Transverse colon (tissue), 4 donors: ENCODE measurements around the gene MOGAT3. TPM values are rescaled to one million over a fixed set of nuclear protein-coding genes. Genes with fewer than 3 reads are reported as not detected.

ENCODE experiments used
- DNase-seq: peaks from one replicate; pipeline ENCODE4 v3.0.0-alpha.2; 2019
- H3K27ac ChIP-seq, 4 donors: fragments of 200-600 bp; sonication (generic); 2 replicates each; pipeline ENCODE4 v1.5.1; 2016 to 2018; ENCODE audit warnings: inconsistent platforms in 4 of 4
- H3K27me3 ChIP-seq: fragments of 200-600 bp; sonication (generic); 2 replicates; pipeline ENCODE4 v1.5.1; 2017; ENCODE audit warnings: inconsistent platforms
- H3K36me3 ChIP-seq, 4 donors: fragments of 200-600 bp; sonication (generic); 2 replicates each; pipeline ENCODE4 v1.5.1; 2017 to 2019; ENCODE audit warnings: inconsistent platforms in 4 of 4
- H3K4me1 ChIP-seq, 4 donors: fragments of 200-600 bp; sonication (generic); 2 replicates each; pipeline ENCODE4 v1.5.1; 2017 to 2020; ENCODE audit warnings: inconsistent platforms in 4 of 4
- H3K4me3 ChIP-seq, 4 donors: fragments of 200-600 bp; sonication (generic); 1 replicate in 1 of 4; 2 replicates in 3 of 4; pipeline versions ENCODE4 v1.5.1 to v1.6.1; 2017 to 2019; ENCODE audit warnings: inconsistent platforms in 4 of 4
- H3K9me3 ChIP-seq, 2 donors: fragments of 200-600 bp; sonication (generic); 2 replicates each; pipeline ENCODE4 v1.5.1; 2017 to 2019; ENCODE audit warnings: inconsistent platforms in 2 of 2
- EP300 ChIP-seq: sonication (generic); formaldehyde crosslinking; IDR thresholded peaks from one replicate; pipeline ENCODE4 v1.6.1; 2017; ENCODE audit warnings: antibody characterized with exemption, low read depth
- POLR2A ChIP-seq: fragments of 450-650 bp; IDR thresholded peaks from one replicate; pipeline ENCODE4 v1.6.1; 2016; ENCODE audit warnings: antibody characterized with exemption, mild to moderate bottlenecking, moderate library complexity
- POLR2AphosphoS5 ChIP-seq, 3 donors: sonication (generic); formaldehyde crosslinking; IDR thresholded peaks; one replicate each; pipeline ENCODE4 v1.6.1; 2016; ENCODE audit warnings: antibody characterized with exemption in 3 of 3
- WGBS, 2 donors: methylation state at CpG; one replicate each; pipeline ENCODE4 v1.1.5; 2018; ENCODE audit warnings: low coverage in 1 of 2; 5-methylcytosine and 5-hydroxymethylcytosine counted together
- in situ Hi-C, 4 donors: fragments of 200-750 bp; cut with MboI; loops; one replicate each; pipeline versions ENCODE4 v1.15.0 to v1.15.1; 2017; ENCODE audit warnings: low sequenced_read_pairs in 3 of 4, low pct_ligation_motif_present in 1 of 4, low pct_unique_long_range_greater_than_20kb in 1 of 4
- intact Hi-C: fragments of 100-400 bp; cut with DNase I; formaldehyde crosslinking; loops from one replicate; pipeline ENCODE4 v1.15.1; 2023; ENCODE audit warnings: low total_unique reads
- total RNA-seq, 4 donors: library from RNA; depleted of rRNA; stranded (reverse); fragments of >200 nt; gene quantifications; one replicate each; pipeline ENCODE4 v1.1.0, GENCODE V29; 2016
- TF ChIP-seq, protein P1 (sequence below), 5 experiments: fragments of 200-600 bp in 3 of 5; fragments of 450-650 bp in 2 of 5; sonication (generic) in 3 of 5; IDR thresholded peaks; 1 replicate in 2 of 5; 2 replicates in 3 of 5; pipeline ENCODE4 v1.5.1; 2016 to 2017; ENCODE audit warnings: antibody characterized with exemption in 5 of 5, inconsistent platforms in 3 of 5, mild to moderate bottlenecking in 2 of 5, moderate library complexity in 1 of 5

The MOGAT3 gene
- total RNA-seq, 4 donors from 2014 or later: 31.7 to 56.9 (median 44.3) TPM

DNA sequence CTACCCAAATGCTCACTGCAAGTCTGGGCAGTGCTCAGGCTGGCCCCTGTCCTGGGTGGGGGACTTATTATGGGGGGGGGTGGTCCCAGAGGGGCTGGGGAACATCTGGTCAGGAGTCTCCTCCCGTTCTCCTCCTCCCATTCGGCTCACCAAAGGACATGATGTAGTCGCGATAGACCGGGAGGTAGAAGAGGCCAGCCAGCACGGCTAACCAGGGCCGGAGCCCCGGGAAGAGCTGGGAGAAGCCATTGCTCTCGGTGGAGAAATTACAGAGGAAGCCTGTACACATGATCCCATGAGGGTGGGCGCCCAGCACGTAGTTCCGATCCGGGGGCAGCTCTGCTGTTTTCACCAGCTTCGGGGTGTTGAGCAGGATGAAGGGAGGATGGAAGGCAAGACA, 2.4 kb downstream of the MOGAT3 start:
- Histone ChIP-seq H3K4me1 (peaks cover 0 to 22% (median 10%) of the 10 kb centered on the region in 4 donors), H3K27me3 (peaks cover 54% of the 10 kb centered on the region), H3K27ac (no peak overlapping the region), H3K4me3 (no peak overlapping the region), H3K9me3 (no peaks in the 10 kb centered on the region), H3K36me3 (no peaks in the 10 kb centered on the region)
- TF ChIP-seq EP300 (no peak), POLR2A (no peak), POLR2AphosphoS5 (IDR thresholded peaks at IDR 0.05) (no peak)
- TF ChIP-seq, protein P1, sequence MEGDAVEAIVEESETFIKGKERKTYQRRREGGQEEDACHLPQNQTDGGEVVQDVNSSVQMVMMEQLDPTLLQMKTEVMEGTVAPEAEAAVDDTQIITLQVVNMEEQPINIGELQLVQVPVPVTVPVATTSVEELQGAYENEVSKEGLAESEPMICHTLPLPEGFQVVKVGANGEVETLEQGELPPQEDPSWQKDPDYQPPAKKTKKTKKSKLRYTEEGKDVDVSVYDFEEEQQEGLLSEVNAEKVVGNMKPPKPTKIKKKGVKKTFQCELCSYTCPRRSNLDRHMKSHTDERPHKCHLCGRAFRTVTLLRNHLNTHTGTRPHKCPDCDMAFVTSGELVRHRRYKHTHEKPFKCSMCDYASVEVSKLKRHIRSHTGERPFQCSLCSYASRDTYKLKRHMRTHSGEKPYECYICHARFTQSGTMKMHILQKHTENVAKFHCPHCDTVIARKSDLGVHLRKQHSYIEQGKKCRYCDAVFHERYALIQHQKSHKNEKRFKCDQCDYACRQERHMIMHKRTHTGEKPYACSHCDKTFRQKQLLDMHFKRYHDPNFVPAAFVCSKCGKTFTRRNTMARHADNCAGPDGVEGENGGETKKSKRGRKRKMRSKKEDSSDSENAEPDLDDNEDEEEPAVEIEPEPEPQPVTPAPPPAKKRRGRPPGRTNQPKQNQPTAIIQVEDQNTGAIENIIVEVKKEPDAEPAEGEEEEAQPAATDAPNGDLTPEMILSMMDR (IDR thresholded peaks at IDR 0.05): no peak
- in situ Hi-C loops (loop anchor here in 2 of 4 donors (10.0 kb wide), 2 partner anchors 54 to 76 kb away; no protein-coding TSS in a partner anchor), intact Hi-C loops (loop anchor here (10.0 kb wide), 1 partner anchor 96 kb away; no protein-coding TSS in a partner anchor)
- 83% methylated on average over 13 of the region's 14 CpGs; no CpG with 5 or more reads in 1 of the 2 donors for WGBS, 2 donors
- DNase-seq: no peak

DNA sequence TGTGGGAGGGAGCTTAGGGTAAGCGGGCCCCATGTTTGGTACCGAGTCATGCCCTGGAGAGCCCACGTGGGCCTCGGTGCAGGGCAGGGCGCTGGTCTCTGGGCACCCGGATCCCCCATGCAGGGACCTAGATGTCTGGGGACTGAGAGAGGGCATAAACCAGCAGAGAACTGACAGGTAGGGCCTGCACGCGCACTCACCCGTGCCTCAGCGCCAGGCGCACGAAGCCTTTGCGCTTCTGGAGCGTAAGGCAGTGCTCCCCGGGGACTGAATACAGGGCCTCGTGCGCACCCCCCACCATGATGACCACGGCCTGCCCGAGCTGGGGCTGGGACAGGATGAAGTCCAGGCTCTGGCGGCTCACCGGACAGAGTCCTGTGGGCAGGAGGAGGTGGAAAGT, 2.8 kb downstream of the MOGAT3 start:
- Histone ChIP-seq H3K27me3 (peaks cover 50% of the 10 kb centered on the region), H3K36me3 (no peaks in the 10 kb centered on the region), H3K4me3 (no peak overlapping the region), H3K27ac (no peak overlapping the region), H3K9me3 (no peaks in the 10 kb centered on the region), H3K4me1 (peaks cover 0 to 23% (median 10%) of the 10 kb centered on the region in 4 donors)
- no peak for DNase-seq
- WGBS, 2 donors: 67% methylated on average over 12 of the region's 21 CpGs; no CpG with 5 or more reads in 1 of the 2 donors
- intact Hi-C loops: loop anchor here (10.0 kb wide), 1 partner anchor 97 kb away; no protein-coding TSS in a partner anchor
- in situ Hi-C loops: loop anchor here in 2 of 4 donors (10.0 kb wide), 2 partner anchors 53 to 77 kb away; no protein-coding TSS in a partner anchor
- TF ChIP-seq EP300 (no peak), POLR2AphosphoS5 (IDR thresholded peaks at IDR 0.05) (no peak), POLR2A (no peak)
- TF ChIP-seq, protein P1 (IDR thresholded peaks at IDR 0.05): no peak

DNA sequence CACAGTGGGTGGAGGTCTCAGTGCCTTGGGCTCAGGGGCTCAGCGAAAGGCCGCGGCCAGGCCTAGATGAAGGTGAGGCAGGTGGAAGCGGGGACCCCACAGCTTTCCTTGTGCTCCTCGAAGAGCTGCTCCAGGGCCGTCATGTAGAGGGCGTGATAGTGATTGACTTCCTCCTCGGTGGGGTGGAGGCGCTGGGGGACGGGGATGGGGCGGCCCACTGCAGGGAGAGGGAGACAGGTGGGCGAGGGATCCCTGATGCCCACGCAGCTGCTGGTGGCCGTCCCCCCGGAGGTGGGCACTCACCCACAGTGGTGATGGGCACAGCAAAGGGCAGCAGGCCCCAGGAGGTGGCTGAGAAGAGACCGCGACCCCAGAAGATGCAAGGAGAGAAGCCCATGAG, 5.0 kb downstream of the MOGAT3 start:
- peaks cover 0 to 17% (median 4%) of the 10 kb centered on the region in 4 donors for H3K4me1 ChIP-seq
- H3K4me3 ChIP-seq: no peak overlapping the region
- 84% methylated on average over 12 of the region's 17 CpGs; no CpG with 5 or more reads in 1 of the 2 donors for WGBS, 2 donors
- H3K27ac ChIP-seq: no peak overlapping the region
- H3K9me3 ChIP-seq: no peaks in the 10 kb centered on the region
- peaks cover 29% of the 10 kb centered on the region for H3K27me3 ChIP-seq
- intact Hi-C loops: loop anchor here (10.0 kb wide), 1 partner anchor 99 kb away; no protein-coding TSS in a partner anchor
- in situ Hi-C loops: loop anchor here in 2 of 4 donors (10.0 kb wide), 2 partner anchors 51 to 79 kb away; no protein-coding TSS in a partner anchor
- DNase-seq: no peak
- no peaks in the 10 kb centered on the region for H3K36me3 ChIP-seq
- TF ChIP-seq POLR2A: no peak
- no peak for TF ChIP-seq EP300
- TF ChIP-seq POLR2AphosphoS5 (IDR thresholded peaks at IDR 0.05): no peak
- TF ChIP-seq, protein P1 (IDR thresholded peaks at IDR 0.05): no peak

DNA sequence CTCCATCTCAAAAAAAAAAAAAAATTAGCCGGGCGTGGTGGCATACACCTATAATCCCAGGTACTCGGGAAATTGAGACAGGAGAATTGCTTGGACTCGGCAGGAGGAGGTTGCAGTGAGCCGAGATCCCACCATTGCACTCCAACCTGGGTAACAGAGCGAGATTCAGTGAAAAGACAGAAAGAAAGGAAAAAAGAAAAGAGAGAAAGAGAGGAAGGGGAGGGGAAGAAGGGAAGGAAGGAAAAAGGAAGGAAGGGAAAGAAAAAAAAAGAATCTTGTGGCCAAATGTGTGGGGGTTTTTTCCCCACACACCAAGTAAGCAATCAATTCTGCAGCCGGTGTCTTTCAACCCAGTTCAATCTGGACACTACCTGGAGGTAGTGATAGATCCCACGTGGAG, 11.7 kb downstream of the MOGAT3 start:
- WGBS, 2 donors: 62 to 66% methylated on average over 3 to 8 of the region's 8 CpGs
- no peak overlapping the region for H3K27ac ChIP-seq
- no peaks in the 10 kb centered on the region for H3K9me3 ChIP-seq
- H3K4me1 ChIP-seq: peaks cover 4 to 14% (median 7%) of the 10 kb centered on the region in 4 donors
- TF ChIP-seq, protein P1 (IDR thresholded peaks at IDR 0.05): no peak
- TF ChIP-seq POLR2AphosphoS5 (IDR thresholded peaks at IDR 0.05) (no peak), POLR2A (no peak), EP300 (no peak)
- no peak for DNase-seq
- no peak overlapping the region for H3K4me3 ChIP-seq
- in situ Hi-C loops: no loop called here
- H3K27me3 ChIP-seq: no peaks in the 10 kb centered on the region
- intact Hi-C loops: no loop called here
- H3K36me3 ChIP-seq: no peaks in the 10 kb centered on the region
